ENCODE data around the gene OR10A6. TPM values are rescaled to one million over a fixed set of nuclear protein-coding genes. Genes with fewer than 3 reads are reported as not detected.
A peak's percentile ranks its signal among the peaks of the same experiment; 100 is the strongest.

OR10A6 gene
- total RNA-seq, 2 donors from 2014 or later, result not detected

DNA sequence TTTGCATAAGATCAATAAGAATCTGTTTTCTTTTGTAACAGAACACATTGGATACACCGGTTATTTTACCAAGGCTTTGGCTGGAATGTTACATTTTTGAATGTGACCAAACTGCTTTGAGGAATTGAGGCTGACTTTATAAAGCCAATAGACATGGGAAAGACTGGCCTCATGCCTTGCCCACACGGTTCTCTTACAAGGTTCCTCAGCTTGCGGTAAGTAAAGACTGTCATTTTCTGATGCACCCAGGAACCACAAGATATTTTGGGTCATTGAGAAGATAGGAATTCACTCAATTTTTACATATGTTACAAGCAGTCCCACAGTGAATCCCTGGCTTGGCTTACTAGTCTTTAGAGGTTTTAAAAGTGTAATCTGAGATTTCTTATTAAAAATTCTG is 23.9 kb downstream of the OR10A6 start:
- Histone ChIP-seq H3K36me3 (ENCODE audit: control insufficient read depth, insufficient read depth, low read length) (peaks cover 27% of the 10 kb centered on the region), H3K9me3 (ENCODE audit: control insufficient read depth, low read length) (peaks cover 7% of the 10 kb centered on the region), H3K4me3 (ENCODE audit: low read length) (peak overlapping the region; percentile 97), H3K27ac (ENCODE audit: low read depth, low read length) (no peak overlapping the region), H3K4me1 (ENCODE audit: control insufficient read depth, insufficient read depth, low read length) (peaks cover 24% of the 10 kb centered on the region), H3K27me3 (ENCODE audit: control insufficient read depth, insufficient read depth, low read length, poor library complexity, severe bottlenecking) (no peaks in the 10 kb centered on the region), H3K9ac (ENCODE audit: extremely low read depth, low read length, poor library complexity, severe bottlenecking) (peak overlapping the region; percentile 88)
- H3K36me3 Mint-ChIP-seq (ENCODE audit: low read depth), result peaks cover 19% of the 10 kb centered on the region
- H3K9me3 Mint-ChIP-seq, result no peaks in the 10 kb centered on the region
- TF ChIP-seq, protein P1, sequence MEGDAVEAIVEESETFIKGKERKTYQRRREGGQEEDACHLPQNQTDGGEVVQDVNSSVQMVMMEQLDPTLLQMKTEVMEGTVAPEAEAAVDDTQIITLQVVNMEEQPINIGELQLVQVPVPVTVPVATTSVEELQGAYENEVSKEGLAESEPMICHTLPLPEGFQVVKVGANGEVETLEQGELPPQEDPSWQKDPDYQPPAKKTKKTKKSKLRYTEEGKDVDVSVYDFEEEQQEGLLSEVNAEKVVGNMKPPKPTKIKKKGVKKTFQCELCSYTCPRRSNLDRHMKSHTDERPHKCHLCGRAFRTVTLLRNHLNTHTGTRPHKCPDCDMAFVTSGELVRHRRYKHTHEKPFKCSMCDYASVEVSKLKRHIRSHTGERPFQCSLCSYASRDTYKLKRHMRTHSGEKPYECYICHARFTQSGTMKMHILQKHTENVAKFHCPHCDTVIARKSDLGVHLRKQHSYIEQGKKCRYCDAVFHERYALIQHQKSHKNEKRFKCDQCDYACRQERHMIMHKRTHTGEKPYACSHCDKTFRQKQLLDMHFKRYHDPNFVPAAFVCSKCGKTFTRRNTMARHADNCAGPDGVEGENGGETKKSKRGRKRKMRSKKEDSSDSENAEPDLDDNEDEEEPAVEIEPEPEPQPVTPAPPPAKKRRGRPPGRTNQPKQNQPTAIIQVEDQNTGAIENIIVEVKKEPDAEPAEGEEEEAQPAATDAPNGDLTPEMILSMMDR (conservative IDR thresholded peaks at IDR 0.05), result no peak
- peaks cover 82% of the 10 kb centered on the region for H3K4me1 Mint-ChIP-seq
- peak overlapping the region; percentile 74 for H3K4me3 Mint-ChIP-seq
- DNase-seq, result no peak
- WGBS, 2 experiments (ENCODE audit: insufficient coverage in 1 of 2, insufficient read length in 1 of 2), result 48 to 52% methylated on average over 3 of the region's 3 CpGs
- peak overlapping the region; percentile 93 for H3K27ac Mint-ChIP-seq
- H3K27me3 Mint-ChIP-seq (ENCODE audit: insufficient read depth), result no peaks in the 10 kb centered on the region

DNA sequence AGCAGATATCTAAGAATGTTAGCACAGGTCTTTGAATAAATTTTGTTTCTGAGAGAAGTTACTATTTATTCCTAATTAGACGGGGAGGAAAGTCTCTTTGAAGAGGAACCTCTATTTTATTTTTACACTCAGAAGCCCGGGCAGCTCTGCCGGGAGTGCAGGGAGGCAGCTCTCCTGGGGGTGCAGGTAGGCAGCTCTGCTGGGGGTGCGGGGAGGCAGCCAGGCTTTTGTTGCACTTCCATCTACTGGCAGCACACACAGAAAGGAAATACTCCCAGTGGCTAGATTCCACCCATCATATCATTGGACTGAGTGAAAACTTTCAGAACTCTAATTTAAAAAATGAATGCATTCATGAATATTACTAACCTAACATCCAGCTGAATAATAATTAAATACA is 24.6 kb downstream of the OR10A6 start:
- peak; percentile 68 for DNase-seq
- H3K27me3 Mint-ChIP-seq (ENCODE audit: insufficient read depth), result no peaks in the 10 kb centered on the region
- H3K4me3 ChIP-seq (ENCODE audit: low read length), result peak overlapping the region; percentile 97
- H3K27ac ChIP-seq (ENCODE audit: low read depth, low read length), result peak overlapping the region; percentile 22
- 0 to 22% methylated on average over 1 to 4 of the region's 4 CpGs for WGBS, 2 experiments (ENCODE audit: insufficient coverage in 1 of 2, insufficient read length in 1 of 2)
- peaks cover 33% of the 10 kb centered on the region for H3K36me3 ChIP-seq (ENCODE audit: control insufficient read depth, insufficient read depth, low read length)
- peaks cover 14% of the 10 kb centered on the region for H3K9me3 ChIP-seq (ENCODE audit: control insufficient read depth, low read length)
- H3K36me3 Mint-ChIP-seq (ENCODE audit: low read depth), result peaks cover 26% of the 10 kb centered on the region
- TF ChIP-seq, protein P1 (conservative IDR thresholded peaks at IDR 0.05), result no peak
- no peaks in the 10 kb centered on the region for H3K27me3 ChIP-seq (ENCODE audit: control insufficient read depth, insufficient read depth, low read length, poor library complexity, severe bottlenecking)
- peak overlapping the region; percentile 93 for H3K27ac Mint-ChIP-seq
- peaks cover 22% of the 10 kb centered on the region for H3K4me1 ChIP-seq (ENCODE audit: control insufficient read depth, insufficient read depth, low read length)
- H3K4me3 Mint-ChIP-seq, result peak overlapping the region; percentile 74
- H3K9ac ChIP-seq (ENCODE audit: extremely low read depth, low read length, poor library complexity, severe bottlenecking), result peak overlapping the region; percentile 88
- H3K9me3 Mint-ChIP-seq, result no peaks in the 10 kb centered on the region
- peaks cover 82% of the 10 kb centered on the region for H3K4me1 Mint-ChIP-seq

DNA sequence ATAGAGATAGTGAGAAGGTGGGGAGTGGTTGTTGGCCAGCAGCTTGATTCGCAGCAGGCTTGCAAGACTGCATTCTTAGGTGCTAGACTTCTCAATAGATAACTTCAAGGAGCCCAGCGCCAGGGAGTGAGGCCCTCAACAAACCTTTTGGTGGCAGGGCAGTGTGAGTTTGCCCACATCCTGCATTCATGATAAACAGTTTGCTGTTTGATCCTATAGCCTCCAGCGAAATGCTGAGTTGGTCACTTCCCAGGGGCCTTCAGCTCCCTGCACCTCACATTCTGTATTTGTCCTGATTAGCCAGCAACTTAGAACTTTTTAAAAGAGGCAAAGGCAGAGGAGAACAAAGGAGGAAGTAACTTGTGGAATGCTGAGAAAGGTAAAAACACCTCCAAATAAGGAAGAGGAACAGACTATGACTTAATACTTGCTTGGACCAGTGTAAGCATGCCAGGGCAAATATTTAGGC is 25.1 kb downstream of the OR10A6 start:
- H3K9me3 ChIP-seq (ENCODE audit: control insufficient read depth, low read length), result peaks cover 19% of the 10 kb centered on the region
- peaks cover 31% of the 10 kb centered on the region for H3K36me3 Mint-ChIP-seq (ENCODE audit: low read depth)
- H3K27me3 Mint-ChIP-seq (ENCODE audit: insufficient read depth), result no peaks in the 10 kb centered on the region
- peak overlapping the region; percentile 22 for H3K27ac ChIP-seq (ENCODE audit: low read depth, low read length)
- DNase-seq, result peak; percentile 93
- peak overlapping the region; percentile 93 for H3K27ac Mint-ChIP-seq
- peak overlapping the region; percentile 88 for H3K9ac ChIP-seq (ENCODE audit: extremely low read depth, low read length, poor library complexity, severe bottlenecking)
- peaks cover 38% of the 10 kb centered on the region for H3K36me3 ChIP-seq (ENCODE audit: control insufficient read depth, insufficient read depth, low read length)
- peak overlapping the region; percentile 74 for H3K4me3 Mint-ChIP-seq
- peaks cover 5% of the 10 kb centered on the region for H3K9me3 Mint-ChIP-seq
- H3K27me3 ChIP-seq (ENCODE audit: control insufficient read depth, insufficient read depth, low read length, poor library complexity, severe bottlenecking), result no peaks in the 10 kb centered on the region
- 19 to 35% methylated on average over 3 of the region's 3 CpGs for WGBS, 2 experiments (ENCODE audit: insufficient coverage in 1 of 2, insufficient read length in 1 of 2)
- peak overlapping the region; percentile 97 for H3K4me3 ChIP-seq (ENCODE audit: low read length)
- TF ChIP-seq, protein P1 (conservative IDR thresholded peaks at IDR 0.05), result no peak
- H3K4me1 Mint-ChIP-seq, result peaks cover 80% of the 10 kb centered on the region
- peaks cover 22% of the 10 kb centered on the region for H3K4me1 ChIP-seq (ENCODE audit: control insufficient read depth, insufficient read depth, low read length)
